GM18505 (cell line): Measurements from ENCODE around the gene PIAS4.

Experiments
- ATAC-seq: cut with Tn5 transposase; IDR thresholded peaks from one replicate; pipeline ENCODE4 v1.9.1; 2021; ENCODE audit not compliant: unreplicated experiment
- POLR2A ChIP-seq: IDR thresholded peaks from 4 replicates; pipeline ENCODE4 v1.6.1; 2011; ENCODE audit warnings: borderline replicate concordance; ENCODE audit not compliant: insufficient read depth, insufficient read length; ENCODE audit errors: extremely low read depth

Gene PIAS4

DNA sequence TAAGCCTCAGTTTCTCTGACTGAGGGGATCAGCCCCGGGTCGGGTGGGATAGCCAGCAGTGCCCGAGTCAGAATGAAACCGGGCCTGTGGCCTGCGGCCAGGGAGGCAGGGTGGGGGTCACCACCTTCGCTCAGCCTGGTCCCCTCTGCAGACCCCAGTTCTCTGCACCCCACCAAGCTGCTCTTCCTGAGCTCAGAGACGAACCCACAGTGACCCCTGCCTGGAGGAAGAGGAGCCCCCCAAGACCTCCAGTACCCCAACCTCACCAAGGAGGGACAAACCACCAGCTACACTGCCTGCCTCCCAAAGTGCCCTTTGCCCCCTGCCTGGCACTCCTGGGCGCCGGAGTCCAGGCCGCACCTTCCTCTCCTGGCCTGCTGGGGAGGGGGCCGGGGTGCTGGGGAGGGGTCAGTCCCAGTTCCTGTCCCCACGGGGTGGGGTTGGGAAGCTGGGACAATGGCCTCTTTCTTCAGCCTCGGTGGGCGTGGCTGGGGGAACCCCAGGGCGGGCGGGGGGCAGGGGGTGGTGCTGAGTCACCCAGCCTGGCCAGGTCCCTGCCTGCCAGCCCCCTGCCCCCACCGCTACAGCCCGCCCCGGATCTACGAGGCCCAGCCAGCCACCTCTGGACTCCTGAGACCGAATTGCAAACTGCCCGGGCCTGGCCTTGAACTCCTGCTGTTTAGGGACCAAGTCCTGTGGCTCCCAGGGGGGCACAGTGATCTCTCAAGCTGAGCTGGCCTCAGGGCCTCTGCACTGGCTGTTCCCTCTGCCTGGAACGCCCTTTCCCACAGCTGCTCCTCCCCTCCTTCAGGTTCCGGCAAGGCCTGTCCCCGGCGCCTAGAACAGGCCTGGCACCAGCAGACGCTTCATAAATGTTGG, 44.8 kb downstream of the PIAS4 start:
- ATAC-seq: no peak
- no peak for TF ChIP-seq POLR2A

DNA sequence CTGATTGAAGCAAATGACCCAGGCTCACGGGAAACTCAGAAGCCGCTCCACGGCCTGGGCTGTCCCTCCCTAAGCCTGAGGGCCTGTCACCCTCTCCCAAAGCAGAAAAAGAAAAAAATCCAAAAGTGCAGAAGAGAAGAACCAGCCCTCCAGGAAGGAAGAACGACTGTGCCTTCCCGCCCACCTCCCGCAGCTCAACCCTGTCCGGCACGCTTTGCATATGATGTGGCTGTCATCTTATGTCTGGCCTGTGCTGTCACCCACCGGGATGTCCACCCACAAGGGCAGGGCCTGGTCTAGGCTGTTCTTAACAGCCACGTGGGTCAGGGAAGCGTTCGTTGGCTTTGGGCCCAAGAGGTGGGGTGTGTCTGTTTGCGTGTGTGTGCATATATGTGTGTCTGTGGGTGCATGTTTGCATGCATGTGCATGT, 45.5 kb downstream of the PIAS4 start:
- no peak for ATAC-seq

DNA sequence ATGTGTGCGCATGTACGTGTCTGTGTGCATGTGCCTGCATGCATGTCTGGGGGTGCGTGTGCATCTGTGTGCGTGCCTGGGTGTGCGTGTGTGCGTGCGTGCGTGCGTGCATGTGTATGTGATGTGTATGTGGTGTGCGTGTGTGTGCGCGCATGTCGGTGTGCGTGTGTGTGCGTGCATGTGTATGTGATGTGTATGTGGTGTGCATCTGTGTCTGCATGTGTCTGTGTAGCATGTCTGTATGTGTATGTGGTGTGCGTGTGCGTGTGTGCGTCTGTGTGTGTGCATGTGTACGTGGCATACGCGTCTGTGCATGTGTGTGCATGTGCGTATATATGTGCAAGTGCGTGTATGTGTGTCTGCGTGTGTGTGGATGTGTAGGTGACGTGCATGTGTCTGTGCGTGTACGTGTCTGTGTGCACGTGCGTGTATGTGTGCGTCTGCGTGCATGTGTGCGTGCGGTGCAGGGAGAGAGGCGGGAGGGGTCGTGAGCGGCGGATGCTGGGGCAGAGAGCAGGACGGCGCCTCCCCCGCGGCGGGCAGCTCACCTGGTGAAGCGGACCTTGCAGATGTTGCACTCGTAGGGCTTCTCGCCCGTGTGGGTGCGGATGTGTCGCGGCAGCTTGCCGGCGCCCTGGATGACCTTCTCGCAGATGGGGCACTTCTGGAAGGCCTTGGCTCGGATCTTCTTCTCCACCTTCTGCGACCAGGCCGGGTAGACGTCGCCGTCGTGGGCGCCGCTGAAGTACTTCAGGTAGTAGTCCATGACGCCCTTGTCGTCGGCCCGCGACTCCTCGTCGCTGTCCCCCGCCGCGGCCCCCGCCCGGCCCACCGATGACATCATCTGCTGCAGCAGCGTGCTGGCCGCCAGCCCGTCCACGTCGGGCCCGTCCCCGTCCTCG, 46.1 kb downstream of the PIAS4 start:
- peak; percentile 36 for TF ChIP-seq POLR2A
- ATAC-seq: no peak

More for the DNA sequence above, 45.5 kb downstream of the PIAS4 start:
- TF ChIP-seq POLR2A: no peak

DNA sequence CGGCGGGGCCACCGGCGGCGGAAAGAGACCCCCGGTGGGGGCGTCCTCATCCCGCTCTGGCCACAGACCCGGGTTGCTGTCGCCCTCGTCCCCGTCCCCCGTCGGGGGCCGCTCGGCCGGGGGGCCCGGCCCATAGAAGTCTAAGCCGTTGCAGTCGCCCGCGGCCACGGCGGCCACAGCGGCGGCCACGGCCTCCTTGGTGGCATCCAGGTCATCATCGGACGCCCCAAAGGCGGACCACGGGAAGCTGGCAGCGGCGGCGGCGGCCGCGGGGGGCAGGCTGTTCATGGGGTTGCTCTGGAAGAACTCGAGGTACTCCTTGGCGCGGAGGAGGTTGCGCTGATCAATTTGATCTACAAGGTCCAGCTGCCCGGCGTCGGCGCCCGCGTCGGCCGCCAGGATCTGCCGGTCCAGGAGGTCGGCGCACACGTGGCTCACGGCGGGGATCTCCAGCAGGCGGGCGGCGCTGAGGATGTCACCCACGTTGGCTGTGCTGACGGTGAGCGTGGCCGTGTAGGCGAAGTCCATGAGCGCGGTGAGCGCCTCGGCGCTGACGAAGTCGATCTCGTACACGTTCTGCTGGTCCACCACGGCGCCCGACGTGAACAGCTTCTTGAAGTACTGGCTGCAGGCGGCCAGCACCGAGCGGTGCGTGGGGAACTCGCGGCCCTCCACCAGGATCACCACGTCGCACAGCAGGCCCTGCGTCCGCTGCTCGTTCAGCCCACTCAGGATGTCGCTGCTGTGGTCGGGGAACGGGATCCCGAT, 47.1 kb downstream of the PIAS4 start:
- ATAC-seq: no peak
- no peak for TF ChIP-seq POLR2A

DNA sequence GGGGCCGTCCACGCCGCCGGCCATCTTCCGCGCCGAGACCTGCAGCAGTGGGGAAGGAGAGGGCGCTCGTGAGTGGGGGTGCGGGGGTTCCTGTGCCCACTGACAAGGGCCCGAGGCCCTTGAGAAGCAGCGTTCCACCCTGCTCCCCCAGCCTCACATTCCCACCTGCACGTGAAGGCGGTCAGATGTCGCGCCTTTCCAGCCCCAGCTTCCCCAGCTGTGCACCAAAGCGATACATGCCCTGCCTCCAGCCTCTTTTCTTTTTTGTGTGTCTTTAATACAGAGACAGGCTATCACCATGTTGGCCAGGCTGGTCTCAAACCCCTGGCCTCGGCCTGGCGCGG, 47.6 kb downstream of the PIAS4 start:
- no peak for TF ChIP-seq POLR2A
- no peak for ATAC-seq

DNA sequence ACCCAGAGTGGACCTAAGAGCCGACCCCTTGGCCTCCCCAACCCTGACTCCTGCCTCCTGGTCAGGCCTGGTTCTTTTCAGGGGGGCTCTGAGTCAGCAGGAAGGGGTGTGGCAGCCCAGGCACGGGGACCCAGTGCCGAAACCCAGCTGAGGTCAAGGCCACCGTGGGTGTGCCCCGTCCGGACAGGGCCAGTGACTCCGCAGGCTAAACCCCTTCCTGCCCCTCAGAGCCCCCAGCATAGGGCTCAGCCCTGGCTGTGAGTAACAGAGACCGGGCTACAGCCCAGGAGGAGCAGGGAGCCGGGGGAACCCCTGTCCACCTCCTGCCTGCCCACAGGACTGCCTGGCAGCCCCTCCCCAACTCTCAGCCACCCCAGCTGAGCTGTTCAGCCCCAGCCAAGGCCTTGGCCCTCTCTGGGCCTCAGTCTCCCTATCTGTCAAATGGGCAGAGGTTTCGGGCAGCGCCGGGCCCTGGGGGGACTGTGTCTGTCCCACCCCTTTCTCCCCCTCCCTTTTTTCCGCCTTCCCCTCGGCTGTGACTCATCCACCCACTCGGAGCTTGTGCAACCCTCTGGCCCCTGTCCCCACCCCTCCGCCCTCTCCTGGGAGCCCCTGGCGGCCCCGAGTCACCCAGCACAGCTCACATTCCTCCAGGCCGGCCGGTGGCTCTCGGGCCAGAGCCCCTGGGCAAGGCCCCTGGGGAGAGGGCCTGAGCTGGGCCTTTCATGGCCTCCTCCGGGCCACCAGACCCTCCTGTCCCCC, 50.6 kb downstream of the PIAS4 start:
- no peak for ATAC-seq
- no peak for TF ChIP-seq POLR2A

DNA sequence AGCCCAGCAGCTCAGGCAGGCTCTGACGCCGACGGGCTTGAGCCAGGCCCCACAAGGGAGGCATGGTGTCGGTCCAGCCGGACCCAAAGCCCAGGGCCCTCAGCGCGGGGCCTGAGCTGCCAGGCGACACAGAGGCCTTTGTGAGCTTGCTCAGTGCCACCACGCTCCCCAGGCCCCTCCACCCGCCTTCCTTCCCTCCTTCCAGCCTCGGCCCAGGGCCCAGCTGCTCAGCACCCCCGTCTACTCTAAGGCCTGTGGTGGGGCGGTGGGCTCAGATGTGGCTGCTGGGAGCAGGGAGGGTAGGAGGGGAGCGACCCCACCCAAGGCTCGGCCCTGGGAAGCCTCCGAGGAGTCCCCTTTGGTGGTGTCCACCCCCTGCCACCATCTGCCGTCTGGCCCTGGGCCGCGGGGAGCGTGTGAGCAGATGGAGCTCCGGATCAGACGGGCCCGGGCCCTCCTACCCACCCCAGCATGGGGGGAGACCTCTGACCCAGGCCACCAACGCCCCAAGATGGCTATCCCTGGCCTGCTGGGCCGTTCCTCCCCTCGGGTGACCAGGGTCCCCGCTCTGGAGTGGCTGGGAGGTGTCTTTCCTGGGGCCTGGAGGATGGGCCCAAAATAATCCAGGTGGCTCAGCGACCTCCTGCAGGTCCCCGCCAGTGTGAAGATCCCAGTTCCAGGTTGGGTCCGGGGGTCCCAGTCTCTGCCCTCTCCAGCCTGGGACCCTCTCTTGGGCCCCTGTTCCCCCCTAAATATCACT, 51.3 kb downstream of the PIAS4 start:
- TF ChIP-seq POLR2A: no peak

DNA sequence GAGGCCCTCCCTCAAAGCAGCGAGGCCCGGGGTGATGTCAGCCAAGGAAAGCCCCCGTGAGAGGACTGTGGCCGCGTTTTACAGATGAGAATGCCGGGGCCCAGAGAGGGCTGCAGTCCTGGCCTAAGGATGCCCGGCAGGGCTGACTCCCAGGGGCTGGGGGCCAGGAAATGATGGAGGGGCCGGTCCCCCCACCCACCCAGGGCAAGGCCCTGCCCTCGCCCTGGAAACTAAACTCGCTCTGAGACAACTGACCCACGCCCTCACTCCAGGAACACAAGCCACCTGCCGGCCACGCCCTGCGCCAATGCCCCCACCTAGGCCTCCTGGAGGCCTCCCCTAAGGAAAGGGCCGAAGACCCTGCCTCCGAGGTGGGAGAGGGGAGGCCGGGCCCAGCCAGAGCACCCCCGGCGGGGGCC, 51.9 kb downstream of the PIAS4 start:
- ATAC-seq: no peak
- TF ChIP-seq POLR2A: no peak

More for the DNA sequence above, 51.3 kb downstream of the PIAS4 start:
- ATAC-seq: no peak

DNA sequence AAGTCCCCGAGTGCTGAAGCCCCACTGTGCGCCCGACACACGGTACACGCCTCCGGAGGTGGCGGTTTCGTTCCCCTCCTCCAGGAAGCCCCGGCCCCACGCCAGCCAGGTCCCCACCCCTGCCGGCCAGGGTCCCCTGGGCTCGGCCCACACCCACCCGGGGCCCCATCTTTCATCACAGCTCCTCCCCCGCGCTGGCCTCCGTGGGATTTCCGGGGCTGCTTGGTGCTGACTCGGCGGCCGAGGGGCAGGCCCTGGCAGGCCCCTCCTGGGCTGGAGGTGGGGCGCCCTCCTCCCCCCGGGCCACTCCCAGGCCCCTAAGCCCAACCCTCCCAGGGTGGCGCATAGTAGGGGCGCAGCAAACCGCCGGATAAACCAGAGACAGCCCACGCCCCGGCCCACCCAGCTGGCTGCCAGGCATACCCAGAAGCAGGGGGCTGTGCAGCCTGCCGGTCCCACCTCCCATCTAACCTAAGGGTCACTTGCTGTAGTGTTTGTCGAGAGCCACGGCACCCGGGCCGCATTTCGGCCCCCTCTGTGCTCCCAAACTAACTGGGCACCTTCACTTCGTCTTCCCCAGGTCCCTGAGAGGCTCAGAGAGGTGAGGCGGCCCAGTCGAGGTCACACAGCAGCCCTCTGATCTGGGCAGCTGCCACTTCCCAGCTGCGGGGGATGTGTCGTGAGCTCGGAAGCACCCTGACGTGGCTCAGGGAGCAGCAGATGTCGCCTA, 52.5 kb downstream of the PIAS4 start:
- no peak for TF ChIP-seq POLR2A
- ATAC-seq: no peak

DNA sequence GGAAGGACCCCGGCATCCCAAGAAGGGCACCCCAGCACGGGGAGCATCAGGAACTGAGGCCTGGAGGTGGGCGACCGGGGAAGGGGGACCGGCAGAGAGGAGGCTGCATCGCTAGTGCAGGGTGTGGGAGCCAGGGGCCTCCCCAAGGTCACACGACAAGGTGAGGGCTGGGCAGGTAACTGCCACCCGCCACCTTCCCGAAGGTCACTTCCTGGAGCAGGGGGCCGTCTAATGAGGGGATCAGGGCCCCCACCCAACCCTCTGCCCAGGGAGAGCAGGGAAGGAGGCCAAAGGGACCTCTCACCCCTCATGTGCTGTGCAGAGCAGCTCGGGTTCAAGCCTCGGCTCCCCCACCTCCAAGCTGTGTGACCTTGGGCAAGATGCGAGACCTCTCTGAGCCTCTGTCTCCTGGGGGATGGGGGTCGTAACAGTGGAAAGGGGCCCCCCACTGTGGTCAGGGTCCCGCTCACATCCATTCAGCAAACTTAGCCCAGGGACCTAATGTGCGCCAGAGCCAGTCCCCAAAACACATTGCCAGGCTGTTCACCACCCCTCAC, 53.2 kb downstream of the PIAS4 start:
- TF ChIP-seq POLR2A: no peak
- no peak for ATAC-seq

DNA sequence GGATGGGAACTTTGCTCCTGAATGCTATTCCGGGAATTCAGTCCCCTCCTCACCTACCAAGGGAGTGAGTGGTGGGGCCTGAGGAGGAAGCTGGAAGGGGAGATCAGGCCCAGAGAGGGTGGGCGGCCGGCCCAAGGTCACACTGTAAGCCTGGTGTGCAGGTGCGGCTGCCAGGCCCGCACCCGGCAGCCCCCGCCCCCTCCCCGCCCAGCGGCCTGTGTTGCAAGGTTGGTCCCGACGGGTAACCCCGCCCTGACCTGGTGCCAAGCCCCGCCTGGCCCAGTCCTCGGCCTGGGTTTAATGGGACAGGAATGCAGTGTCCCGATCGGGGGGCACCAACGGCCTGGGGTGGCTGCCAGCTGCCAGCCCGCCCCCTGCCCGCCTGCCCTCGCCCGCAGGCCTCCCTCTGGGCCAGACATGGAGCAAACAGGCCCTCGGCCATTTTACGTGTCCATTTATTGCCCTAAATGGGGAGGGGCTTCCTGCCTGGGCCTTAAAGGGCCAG, 53.7 kb downstream of the PIAS4 start:
- no peak for ATAC-seq
- peak; percentile 20 for TF ChIP-seq POLR2A

DNA sequence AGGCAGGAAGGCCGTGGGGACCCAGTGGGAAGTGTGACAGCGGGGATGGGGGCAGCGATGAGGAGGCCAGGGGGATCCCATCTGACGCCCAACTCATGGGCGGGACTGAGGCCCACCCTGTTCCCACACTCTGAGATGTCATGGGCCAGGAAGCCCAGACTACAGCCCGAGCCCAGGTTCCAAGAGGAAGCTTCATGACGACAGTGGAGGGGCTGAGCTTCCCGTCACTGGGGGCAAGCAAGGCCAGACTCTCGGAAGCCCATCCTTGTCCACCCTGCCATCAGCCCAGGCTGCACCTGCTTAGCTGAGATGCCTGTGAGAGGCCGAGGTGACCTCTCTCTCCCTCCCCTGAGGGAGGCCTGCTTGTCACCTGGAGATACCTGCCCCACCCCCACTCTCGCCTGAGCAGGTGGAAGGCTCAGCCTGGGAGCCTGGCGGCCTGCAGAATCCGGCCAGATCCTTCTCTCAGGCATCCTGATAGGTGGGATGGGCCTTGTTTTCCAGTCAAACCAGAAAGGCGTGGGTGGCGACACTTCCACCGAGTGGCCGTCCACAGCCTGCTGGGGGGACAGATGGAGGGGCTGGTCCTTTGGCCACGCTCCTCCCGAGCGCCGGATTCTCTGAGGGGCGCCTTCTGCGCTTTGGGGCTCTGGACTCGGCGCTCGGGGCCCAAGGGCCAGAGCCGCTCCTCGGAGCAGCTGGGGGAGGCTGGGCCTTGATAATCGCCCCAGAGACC, 54.3 kb downstream of the PIAS4 start:
- no peak for TF ChIP-seq POLR2A
- no peak for ATAC-seq
